Stimulated activated CD4-positive, alpha-beta T cell treated with anti-CD3 and anti-CD28 coated beads, Interleukin-4, amount 100 ng/mL, for 4 hours (primary cell): ENCODE results near the gene NRDE2.

ENCODE experiments used
- DNase-seq, 2 experiments: peaks; one replicate each; pipeline ENCODE4 v3.0.0-alpha.2; 2020

Gene NRDE2

GRCh38 chr14:90331497-90332270 is at the start of gene NRDE2:
Gene NRDE2 (minus strand): TSS chr14:90331941. CDS start chr14:90331904, 37 bp downstream.
- peak; percentile 95 to 99 for DNase-seq

GRCh38 chr14:90381011-90381786 is 49.5 kb upstream of the NRDE2 start:
- no peak for DNase-seq

- DNase-seq = no peak
Measured at GRCh38 chr14:90379106-90379505, 47.4 kb upstream of the NRDE2 start.

GRCh38 chr14:90378249-90378648 is 46.5 kb upstream of the NRDE2 start:
- no peak for DNase-seq

- no peak for DNase-seq
Measured at GRCh38 chr14:90375934-90376333, 44.2 kb upstream of the NRDE2 start.

- no peak for DNase-seq
Measured at GRCh38 chr14:90374813-90375212, 43.1 kb upstream of the NRDE2 start.

- no peak for DNase-seq
Measured at GRCh38 chr14:90373887-90374286, 42.1 kb upstream of the NRDE2 start.

- DNase-seq = no peak
Measured at GRCh38 chr14:90368946-90369721, 37.4 kb upstream of the NRDE2 start.

GRCh38 chr14:90362558-90362896 is 30.8 kb upstream of the NRDE2 start:
- no peak for DNase-seq

GRCh38 chr14:90361865-90362557 is 30.3 kb upstream of the NRDE2 start:
- no peak for DNase-seq

- no peak for DNase-seq
Measured at GRCh38 chr14:90358359-90358758, 26.6 kb upstream of the NRDE2 start.

GRCh38 chr14:90356925-90357324 is 25.2 kb upstream of the NRDE2 start:
- DNase-seq = no peak

- DNase-seq = no peak
Measured at GRCh38 chr14:90355540-90356518, 24.1 kb upstream of the NRDE2 start.

- DNase-seq = no peak
Measured at GRCh38 chr14:90354551-90355298, 23.0 kb upstream of the NRDE2 start.

- no peak for DNase-seq
Measured at GRCh38 chr14:90349739-90350138, 18.0 kb upstream of the NRDE2 start.

GRCh38 chr14:90348270-90348669 is 16.5 kb upstream of the NRDE2 start:
- no peak for DNase-seq

GRCh38 chr14:90345239-90345557 is 13.5 kb upstream of the NRDE2 start:
- no peak for DNase-seq

GRCh38 chr14:90344331-90345238 is 12.8 kb upstream of the NRDE2 start:
- no peak for DNase-seq

- no peak for DNase-seq
Measured at GRCh38 chr14:90342327-90342726, 10.6 kb upstream of the NRDE2 start.

- no peak for DNase-seq
Measured at GRCh38 chr14:90341784-90342183, 10.0 kb upstream of the NRDE2 start.
